HG02571 (cell line): ENCODE data around the gene SEPTIN8.

ENCODE experiments used
- ATAC-seq: cut with Tn5 transposase; IDR thresholded peaks from one replicate; pipeline ENCODE4 v1.9.1; 2021; ENCODE audit warnings: mild to moderate bottlenecking, moderate library complexity; ENCODE audit not compliant: unreplicated experiment

The SEPTIN8 gene, protein sequence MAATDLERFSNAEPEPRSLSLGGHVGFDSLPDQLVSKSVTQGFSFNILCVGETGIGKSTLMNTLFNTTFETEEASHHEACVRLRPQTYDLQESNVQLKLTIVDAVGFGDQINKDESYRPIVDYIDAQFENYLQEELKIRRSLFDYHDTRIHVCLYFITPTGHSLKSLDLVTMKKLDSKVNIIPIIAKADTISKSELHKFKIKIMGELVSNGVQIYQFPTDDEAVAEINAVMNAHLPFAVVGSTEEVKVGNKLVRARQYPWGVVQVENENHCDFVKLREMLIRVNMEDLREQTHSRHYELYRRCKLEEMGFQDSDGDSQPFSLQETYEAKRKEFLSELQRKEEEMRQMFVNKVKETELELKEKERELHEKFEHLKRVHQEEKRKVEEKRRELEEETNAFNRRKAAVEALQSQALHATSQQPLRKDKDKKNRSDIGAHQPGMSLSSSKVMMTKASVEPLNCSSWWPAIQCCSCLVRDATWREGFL

DNA sequence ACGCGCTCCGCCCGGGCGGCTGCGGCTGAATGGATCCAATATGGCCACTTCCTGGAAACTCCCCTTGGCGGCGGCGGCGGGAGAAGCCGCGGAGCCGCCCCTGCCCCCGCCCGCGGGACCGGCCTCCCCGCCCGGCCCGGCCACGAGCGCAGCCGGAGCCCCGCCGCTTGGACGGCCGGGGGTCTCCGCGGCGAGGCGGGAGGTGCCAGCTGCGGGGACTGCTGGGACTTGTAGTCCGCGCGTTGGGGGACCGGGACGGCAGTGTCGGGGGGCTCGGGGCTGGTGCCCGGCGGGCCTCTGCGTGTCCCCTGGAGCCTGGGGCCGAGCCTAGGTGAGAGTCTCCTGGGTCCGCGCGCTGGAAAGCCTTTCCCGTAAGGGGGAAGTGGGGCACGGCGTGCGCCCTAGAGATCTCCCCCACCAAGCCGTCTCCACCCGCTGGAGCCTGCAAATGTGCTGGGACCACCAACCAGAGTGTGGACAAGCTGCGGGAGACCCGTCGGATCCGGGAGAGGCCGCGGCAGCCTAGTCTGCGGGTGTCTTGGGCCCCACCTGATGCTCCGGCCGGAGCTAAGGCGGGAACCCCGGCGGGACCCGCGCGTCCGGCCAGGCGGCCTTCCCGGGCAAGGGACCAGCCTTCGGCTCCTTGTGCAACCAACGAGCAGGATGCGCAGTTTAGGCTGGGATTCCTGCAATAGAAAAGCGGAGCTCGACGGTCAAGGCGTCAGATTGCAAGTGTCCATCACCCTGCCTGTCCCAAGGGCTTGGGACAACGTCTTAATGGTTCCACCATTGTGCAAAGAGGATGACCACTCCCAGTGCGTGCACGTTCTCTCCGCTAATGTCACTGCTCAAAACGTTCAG is at the start of gene SEPTIN8:
Gene SEPTIN8 (minus strand): TSS at position 31 of the 861 bp plus-strand sequence. CDS start 102 bp downstream, outside the sequence.
- ATAC-seq = no peak

GRCh38 chr5:132826424-132827082 is 49.5 kb upstream of the SEPTIN8 start:
- ATAC-seq = no peak

- no peak for ATAC-seq
These were observed 48.9 kb upstream of the SEPTIN8 start for GRCh38 chr5:132825834-132826391.

DNA sequence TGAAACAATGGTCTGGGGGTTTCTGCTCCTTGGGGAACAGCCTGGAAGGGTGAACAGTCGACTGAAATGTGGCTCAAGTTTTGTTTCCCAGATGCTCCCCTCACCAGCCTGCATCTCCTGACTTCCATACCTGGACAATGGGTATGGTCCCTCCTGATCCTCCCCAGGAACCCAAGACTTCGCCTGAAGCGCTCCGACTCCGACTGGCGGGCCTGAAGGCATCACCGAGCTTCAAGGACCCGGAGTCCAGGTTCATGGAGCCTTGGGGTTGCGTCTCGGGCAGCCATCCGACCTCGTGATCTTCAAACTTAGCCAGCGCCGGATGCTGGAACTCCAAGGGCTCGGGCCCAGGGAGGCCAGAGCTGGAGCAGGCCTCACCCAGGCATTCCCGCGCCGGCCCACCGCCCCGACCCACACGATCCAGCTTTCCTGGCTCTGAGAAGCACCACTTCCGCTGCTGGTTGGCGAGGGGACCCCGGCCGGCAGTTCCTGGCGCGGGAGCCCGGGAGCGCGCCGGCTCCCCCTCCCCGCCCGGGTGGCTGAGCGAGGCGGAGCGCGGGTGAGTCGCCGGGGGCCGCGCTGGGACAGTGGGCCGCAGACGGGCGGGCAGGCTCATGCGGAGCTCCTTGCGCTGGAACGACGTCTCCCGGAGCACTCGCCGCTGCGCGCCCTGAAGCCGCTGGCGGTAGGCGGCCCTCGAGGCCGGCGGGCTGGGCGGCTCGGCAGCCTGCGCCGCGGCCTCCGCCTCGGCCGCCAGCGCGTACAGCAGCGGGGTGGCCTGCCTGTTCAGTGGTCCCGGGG is 48.2 kb upstream of the SEPTIN8 start:
- no peak for ATAC-seq

GRCh38 chr5:132824426-132824825 is 47.4 kb upstream of the SEPTIN8 start:
- no peak for ATAC-seq

GRCh38 chr5:132823481-132824050 is 46.5 kb upstream of the SEPTIN8 start:
- ATAC-seq = no peak

GRCh38 chr5:132822650-132823480 is 45.8 kb upstream of the SEPTIN8 start:
- no peak for ATAC-seq

GRCh38 chr5:132821791-132822190 is 44.8 kb upstream of the SEPTIN8 start:
- ATAC-seq = no peak

DNA sequence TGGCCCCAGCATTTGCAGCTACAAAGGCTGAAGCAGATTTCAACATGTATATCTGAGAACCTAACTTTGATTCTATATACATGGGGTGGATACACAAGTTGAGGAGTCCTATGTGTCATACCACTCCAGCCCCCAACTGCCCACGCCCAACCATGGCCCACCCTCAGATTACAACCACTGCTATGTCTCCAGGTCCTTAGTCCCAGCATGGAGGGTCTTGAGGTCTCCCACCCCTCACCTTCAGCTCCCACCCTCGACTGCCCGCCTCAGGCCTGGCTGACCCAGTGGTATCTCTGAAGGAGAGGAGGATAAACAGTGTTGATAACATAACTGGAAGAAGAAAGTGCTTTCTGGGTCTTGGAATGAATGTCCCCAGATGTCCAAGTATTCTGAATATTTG is 44.3 kb upstream of the SEPTIN8 start:
- ATAC-seq = no peak

DNA sequence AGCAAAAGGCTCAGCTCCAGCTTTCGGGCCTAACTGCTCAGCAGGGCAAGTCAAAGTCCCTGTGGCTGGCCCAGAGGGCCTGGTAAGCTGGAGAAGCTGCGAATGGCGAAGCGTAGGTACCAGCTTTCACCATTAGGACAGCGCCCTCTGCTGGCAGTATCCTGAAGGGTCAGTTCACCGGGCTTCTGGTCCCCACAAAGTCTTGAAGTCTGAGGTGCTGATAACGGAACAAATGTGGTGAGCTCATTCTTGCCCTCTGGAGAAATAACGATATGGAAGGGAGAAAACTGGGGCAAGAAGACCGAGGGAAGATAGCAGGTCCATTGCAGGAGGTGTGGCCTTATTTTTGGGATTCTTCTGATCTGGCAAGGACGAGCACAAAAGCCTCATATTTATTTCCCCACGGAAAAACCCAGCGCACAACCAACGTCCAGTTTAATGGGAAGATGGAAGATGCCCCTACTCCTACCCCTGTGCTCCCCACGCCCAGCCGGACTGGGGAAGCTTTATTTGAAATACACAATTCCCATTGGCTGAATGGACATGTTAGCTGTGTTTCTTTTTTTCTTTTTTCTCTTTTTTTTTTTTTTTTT is 43.2 kb upstream of the SEPTIN8 start:
- ATAC-seq = peak; percentile 63

DNA sequence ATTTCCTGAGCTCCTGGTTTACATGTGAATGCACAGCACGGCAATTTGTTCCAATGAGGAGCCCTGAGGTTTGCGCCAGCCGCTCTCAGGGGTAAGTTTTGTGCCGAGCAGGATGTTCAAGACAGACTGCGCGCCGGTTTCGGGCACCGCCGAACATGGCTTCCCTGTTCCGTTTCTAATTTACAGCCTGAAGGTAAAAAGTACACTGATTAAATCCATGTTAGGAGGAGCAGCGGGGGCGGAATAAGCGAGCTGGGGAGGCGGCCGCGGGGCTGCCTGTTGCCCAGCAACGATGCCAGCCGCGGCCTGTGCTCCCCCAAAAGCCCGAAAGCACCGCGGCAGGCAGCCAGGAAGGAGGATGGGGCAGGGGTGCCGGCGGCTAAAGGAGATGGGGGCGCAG is 42.4 kb upstream of the SEPTIN8 start:
- no peak for ATAC-seq

DNA sequence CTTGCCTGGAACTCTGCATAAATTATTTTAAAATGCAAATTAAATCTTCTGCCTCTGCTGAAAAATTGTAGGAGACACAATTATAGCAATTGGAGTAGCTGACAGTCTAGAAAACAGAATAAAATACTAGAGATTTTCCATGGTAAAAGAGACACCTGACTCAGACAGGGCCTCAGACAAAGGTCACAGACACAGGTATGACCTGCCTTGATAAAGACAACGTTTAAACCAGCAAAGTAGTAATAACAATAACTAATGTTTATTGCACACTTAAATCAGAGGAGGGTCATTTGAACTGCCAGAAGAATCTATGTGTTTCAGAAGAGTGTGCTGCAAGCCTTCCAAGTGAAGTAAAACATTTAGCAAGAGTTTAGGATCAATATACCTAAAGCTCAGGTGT is 40.0 kb upstream of the SEPTIN8 start:
- ATAC-seq = no peak

DNA sequence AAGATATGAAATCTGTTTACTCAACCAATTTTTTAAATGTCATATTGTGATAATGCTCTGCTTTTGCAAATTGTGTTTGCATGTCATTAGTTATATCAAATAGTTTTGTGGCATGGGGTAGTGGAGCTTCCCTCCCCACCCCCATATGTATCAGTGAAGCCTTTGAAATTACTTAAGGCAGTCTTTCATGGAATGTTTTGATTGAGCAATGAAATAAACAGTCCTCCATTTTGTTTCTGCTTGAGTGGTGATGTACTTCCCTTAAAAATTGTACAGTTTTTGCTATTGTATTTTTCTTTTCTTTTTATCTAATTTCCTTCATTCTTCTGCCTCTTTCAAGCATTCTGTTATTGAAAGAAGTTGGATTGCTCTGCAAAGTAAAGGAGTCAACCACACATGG is 39.5 kb upstream of the SEPTIN8 start:
- ATAC-seq = no peak

DNA sequence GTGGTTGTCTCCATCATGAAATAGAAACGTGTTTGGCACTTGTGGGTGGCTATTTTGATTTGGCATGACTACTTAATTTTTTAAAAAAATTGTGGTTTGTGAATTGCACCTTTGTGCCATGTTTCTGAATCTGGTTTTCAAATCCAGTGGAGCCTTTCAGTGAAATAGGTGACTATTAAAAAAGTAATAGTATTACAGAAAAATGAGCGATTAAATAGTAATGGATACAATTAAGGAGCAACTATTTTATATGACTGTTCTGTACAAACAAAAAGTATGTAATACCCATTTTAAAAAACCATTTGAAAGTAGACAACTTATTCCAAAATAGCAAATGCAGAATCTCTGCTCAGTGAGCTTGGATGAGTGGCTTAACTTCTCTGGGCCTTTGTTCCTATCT is 39.0 kb upstream of the SEPTIN8 start:
- ATAC-seq = no peak

GRCh38 chr5:132815454-132815853 is 38.4 kb upstream of the SEPTIN8 start:
- no peak for ATAC-seq

- no peak for ATAC-seq
These were observed 37.7 kb upstream of the SEPTIN8 start for GRCh38 chr5:132814503-132815294.

- ATAC-seq = no peak
These were observed 36.8 kb upstream of the SEPTIN8 start for GRCh38 chr5:132813599-132814502.
